Measurements from ENCODE around the gene GP1BB.

The GP1BB gene

DNA sequence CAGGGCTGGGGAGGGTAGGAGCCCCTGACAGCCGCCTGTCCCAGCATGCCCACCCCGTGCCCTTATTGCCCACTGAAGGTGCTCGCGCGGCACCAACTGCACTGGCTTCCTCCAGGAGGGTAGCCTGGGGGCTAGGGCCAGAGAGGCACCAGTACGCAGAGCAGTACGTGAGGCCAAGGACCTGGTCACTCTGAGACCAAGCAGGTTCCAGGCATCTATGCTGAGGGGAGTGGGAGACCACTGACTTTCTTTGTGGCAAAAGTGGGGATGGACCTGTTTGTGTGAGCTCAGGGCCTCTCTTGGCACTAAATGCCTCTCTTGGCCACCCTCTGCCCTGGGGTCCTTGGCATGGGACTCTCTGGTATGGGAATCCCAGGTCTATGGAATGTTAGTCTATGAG lies 10.8 kb downstream of the GP1BB start:
- no peaks in the 10 kb centered on the region for H3K36me3 ChIP-seq (ENCODE audit: control insufficient read depth, insufficient read depth, low read length)
- peaks cover 32% of the 10 kb centered on the region for H3K4me1 ChIP-seq (ENCODE audit: control insufficient read depth, insufficient read depth, low read length)
- no peak overlapping the region for H3K27ac ChIP-seq (ENCODE audit: insufficient read depth, low read depth, low read length, poor library complexity, severe bottlenecking)
- no peak overlapping the region for H3K4me3 ChIP-seq (ENCODE audit: insufficient read depth, low read depth, low read length)
- peaks cover 20% of the 10 kb centered on the region for H3K27me3 ChIP-seq (ENCODE audit: control insufficient read depth, insufficient read depth, low read length, poor library complexity, severe bottlenecking)
- WGBS, 2 experiments, result 95 to 97% methylated on average over 7 of the region's 7 CpGs
- H3K9me3 ChIP-seq (ENCODE audit: control insufficient read depth, low read length), result no peaks in the 10 kb centered on the region

DNA sequence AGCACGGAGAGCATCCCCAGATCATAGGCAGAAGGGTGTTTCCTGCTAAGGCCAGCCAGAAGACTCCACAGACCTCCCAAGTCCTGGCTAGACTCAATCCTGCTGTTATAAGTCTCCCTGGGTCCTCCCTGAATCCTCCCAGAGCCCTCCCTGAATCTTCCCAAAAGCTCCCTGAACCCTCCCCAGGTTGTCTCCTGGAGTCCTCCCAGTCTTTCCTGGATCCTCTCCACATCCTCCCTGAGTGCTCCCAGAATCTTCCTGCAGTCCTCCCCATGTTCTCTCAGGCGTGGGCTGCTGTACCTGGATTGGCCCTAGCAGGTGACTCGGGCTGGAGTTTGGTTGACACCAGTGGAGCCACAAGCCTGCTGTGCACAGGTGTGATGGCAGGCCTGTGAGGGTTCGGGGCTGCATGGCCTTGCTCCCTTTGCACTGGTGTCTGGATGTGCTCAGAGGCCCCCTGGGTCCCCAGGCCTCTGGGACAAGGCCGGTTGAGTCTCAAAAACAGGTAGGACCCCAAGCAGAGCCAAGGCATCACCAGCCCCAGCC lies 11.6 kb downstream of the GP1BB start:
- Histone ChIP-seq H3K27ac (ENCODE audit: insufficient read depth, low read depth, low read length, poor library complexity, severe bottlenecking) (no peak overlapping the region), H3K27me3 (ENCODE audit: control insufficient read depth, insufficient read depth, low read length, poor library complexity, severe bottlenecking) (peaks cover 12% of the 10 kb centered on the region), H3K4me3 (ENCODE audit: insufficient read depth, low read depth, low read length) (no peak overlapping the region), H3K36me3 (ENCODE audit: control insufficient read depth, insufficient read depth, low read length) (no peaks in the 10 kb centered on the region), H3K4me1 (ENCODE audit: control insufficient read depth, insufficient read depth, low read length) (peaks cover 36% of the 10 kb centered on the region), H3K9me3 (ENCODE audit: control insufficient read depth, low read length) (no peaks in the 10 kb centered on the region)
- 86 to 89% methylated on average over 5 of the region's 5 CpGs for WGBS, 2 experiments

DNA sequence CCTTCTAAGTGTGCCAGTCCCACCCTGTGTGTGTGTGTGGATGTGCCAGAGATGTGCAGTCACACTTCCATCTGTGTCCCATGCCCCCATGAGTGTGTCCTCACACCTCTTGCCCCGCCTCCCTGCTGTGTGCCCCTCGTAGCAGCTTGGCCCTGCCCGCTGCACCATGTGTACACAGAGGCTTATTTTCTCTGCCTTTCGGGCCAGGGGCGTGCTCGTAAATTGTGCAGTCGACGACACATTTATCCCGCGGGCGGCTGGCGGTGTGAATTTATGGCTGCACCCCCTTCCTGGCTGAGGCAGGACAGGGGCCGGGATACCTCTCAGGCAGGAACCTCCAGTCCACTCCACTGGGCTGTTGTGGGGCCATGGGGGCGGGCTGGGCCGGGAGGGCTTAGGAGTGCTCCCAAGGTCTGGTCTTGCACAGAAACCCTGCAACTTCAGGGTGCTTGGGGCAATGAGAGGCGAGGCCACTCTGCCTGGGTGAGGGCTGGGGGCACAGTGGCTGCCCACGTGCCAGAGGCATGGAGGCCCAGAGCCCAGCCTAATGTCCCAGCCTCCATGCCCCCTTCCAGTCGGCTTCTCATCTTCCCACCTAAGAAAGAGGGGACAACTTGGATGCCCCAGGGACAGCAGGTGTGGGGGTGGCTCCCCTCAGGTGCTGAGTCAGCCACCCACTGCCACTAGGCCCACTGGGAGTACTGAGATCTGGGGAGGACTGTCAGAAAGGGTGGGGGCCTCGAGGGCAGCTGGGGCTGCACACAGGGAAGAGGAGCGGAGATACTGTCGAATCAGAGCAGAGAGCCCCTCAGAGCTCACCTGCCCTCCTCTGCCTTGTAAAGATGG lies 12.5 kb downstream of the GP1BB start:
- Histone ChIP-seq H3K4me3 (ENCODE audit: insufficient read depth, low read depth, low read length) (no peak overlapping the region), H3K4me1 (ENCODE audit: control insufficient read depth, insufficient read depth, low read length) (peaks cover 34% of the 10 kb centered on the region), H3K36me3 (ENCODE audit: control insufficient read depth, insufficient read depth, low read length) (no peaks in the 10 kb centered on the region), H3K9me3 (ENCODE audit: control insufficient read depth, low read length) (no peaks in the 10 kb centered on the region), H3K27me3 (ENCODE audit: control insufficient read depth, insufficient read depth, low read length, poor library complexity, severe bottlenecking) (peaks cover 5% of the 10 kb centered on the region), H3K27ac (ENCODE audit: insufficient read depth, low read depth, low read length, poor library complexity, severe bottlenecking) (no peak overlapping the region)
- WGBS, 2 experiments, result 88 to 92% methylated on average over 21 of the region's 21 CpGs

DNA sequence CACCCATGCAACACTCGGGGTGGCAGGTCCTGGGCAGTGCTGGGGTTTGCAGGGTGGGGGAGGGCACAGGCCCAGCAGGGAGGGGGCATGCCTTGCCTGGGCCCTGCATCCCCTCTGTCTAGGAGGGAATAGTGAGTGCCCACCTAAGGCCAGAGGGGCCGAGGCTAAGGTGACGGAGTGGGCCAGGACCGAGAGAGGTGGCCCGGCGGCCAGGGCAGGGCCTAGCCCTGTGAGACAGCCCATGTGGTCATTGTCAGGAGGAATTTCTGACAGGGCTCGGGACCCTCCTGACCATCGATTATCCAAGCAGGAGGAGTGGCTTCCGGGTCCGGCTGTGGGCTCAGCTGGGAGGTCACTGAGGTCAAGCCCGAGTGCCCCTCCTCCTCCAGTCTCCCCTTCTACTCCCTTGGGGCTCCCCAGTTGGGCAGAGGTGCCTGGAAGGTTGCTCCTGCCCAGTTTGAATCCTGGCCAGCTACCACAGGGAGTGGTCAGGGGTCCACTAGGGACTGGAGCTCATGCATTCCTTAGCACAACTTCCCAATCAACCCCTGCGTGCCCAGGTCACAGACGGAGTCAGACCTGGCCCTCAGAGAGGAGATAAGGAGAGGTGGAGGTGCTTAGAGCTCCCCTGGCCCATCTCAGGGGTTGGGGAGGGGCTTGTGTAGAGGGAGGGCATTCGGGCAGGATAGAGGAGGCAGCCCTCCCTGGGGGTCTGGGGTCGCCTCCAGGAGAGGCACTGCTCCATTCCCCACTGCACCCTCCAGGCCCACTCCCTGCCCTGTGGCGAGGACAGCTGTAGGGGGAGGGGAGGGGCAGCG lies 14.7 kb downstream of the GP1BB start:
- H3K27me3 ChIP-seq (ENCODE audit: control insufficient read depth, insufficient read depth, low read length, poor library complexity, severe bottlenecking), result no peaks in the 10 kb centered on the region
- H3K36me3 ChIP-seq (ENCODE audit: control insufficient read depth, insufficient read depth, low read length), result no peaks in the 10 kb centered on the region
- H3K4me3 ChIP-seq (ENCODE audit: insufficient read depth, low read depth, low read length), result no peak overlapping the region
- WGBS, 2 experiments, result 75 to 79% methylated on average over 16 of the region's 17 CpGs
- H3K9me3 ChIP-seq (ENCODE audit: control insufficient read depth, low read length), result no peaks in the 10 kb centered on the region
- H3K4me1 ChIP-seq (ENCODE audit: control insufficient read depth, insufficient read depth, low read length), result peaks cover 32% of the 10 kb centered on the region
- no peak overlapping the region for H3K27ac ChIP-seq (ENCODE audit: insufficient read depth, low read depth, low read length, poor library complexity, severe bottlenecking)

DNA sequence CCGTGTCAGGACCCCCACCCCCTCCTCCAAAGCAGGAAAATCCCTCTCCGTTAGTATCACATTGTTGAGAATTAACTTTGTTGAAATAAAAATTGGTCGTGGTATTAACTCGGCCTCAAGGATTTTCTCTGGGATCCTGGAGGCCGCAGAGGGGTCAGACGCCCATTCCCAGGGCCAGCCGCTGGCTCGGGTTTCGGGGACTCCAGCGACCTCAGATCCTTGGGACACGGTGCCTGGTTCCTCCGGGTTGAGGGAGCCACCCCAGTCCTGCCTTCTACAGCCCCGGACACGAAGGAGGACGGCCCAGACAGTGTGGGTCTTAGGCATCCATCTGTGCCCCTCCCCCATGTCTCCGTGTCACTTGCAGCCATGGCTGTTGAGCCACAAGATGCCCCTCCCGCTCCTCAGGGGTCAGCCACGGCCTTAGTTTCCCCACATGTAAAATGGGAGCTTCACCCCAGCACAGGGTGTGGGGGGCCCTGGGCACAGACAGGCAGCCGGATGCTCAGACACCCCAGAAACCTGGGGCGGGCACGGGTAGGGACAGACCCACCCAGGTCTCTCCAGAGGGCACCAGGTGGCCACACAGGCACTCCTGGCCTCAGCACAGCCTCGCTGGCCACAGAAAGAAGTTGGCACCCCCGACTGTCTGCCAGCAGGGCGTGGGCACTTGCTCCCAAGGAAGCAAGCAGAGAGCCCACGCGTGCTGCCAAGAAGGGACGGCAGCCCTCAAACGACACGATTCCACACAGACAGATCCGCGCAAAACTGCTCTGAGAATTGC lies 15.5 kb downstream of the GP1BB start:
- WGBS, 2 experiments, result 81 to 83% methylated on average over 30 to 31 of the region's 31 CpGs
- peaks cover 32% of the 10 kb centered on the region for H3K4me1 ChIP-seq (ENCODE audit: control insufficient read depth, insufficient read depth, low read length)
- no peaks in the 10 kb centered on the region for H3K36me3 ChIP-seq (ENCODE audit: control insufficient read depth, insufficient read depth, low read length)
- H3K9me3 ChIP-seq (ENCODE audit: control insufficient read depth, low read length), result no peaks in the 10 kb centered on the region
- H3K27me3 ChIP-seq (ENCODE audit: control insufficient read depth, insufficient read depth, low read length, poor library complexity, severe bottlenecking), result no peaks in the 10 kb centered on the region
- H3K4me3 ChIP-seq (ENCODE audit: insufficient read depth, low read depth, low read length), result no peak overlapping the region
- H3K27ac ChIP-seq (ENCODE audit: insufficient read depth, low read depth, low read length, poor library complexity, severe bottlenecking), result no peak overlapping the region

DNA sequence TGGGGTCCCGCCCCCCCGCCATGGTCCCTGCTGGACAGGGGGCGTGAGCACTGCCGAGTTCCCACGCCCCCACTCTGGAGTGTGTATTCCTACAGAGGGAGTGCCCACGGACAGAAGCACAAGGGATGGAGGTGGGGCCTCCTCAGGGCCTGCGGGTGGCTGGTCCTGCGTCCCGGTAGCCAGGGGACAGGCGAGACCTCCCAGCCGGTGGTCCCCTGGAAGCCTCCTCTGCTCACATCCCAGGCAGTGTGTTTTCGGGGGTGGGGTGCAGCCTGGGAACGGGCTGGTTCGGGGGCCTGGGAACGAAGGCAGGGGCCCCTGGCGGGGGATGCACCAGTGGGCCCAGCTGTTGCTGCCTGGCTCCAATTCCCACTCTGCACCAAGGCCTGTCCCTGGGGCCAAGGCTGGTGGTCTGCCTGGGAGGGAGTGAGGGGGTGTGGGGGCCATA lies 16.1 kb downstream of the GP1BB start:
- H3K9me3 ChIP-seq (ENCODE audit: control insufficient read depth, low read length), result no peaks in the 10 kb centered on the region
- H3K4me3 ChIP-seq (ENCODE audit: insufficient read depth, low read depth, low read length), result no peak overlapping the region
- no peaks in the 10 kb centered on the region for H3K36me3 ChIP-seq (ENCODE audit: control insufficient read depth, insufficient read depth, low read length)
- no peak overlapping the region for H3K27ac ChIP-seq (ENCODE audit: insufficient read depth, low read depth, low read length, poor library complexity, severe bottlenecking)
- no peaks in the 10 kb centered on the region for H3K27me3 ChIP-seq (ENCODE audit: control insufficient read depth, insufficient read depth, low read length, poor library complexity, severe bottlenecking)
- H3K4me1 ChIP-seq (ENCODE audit: control insufficient read depth, insufficient read depth, low read length), result peaks cover 32% of the 10 kb centered on the region
- 84 to 85% methylated on average over 16 of the region's 16 CpGs for WGBS, 2 experiments

DNA sequence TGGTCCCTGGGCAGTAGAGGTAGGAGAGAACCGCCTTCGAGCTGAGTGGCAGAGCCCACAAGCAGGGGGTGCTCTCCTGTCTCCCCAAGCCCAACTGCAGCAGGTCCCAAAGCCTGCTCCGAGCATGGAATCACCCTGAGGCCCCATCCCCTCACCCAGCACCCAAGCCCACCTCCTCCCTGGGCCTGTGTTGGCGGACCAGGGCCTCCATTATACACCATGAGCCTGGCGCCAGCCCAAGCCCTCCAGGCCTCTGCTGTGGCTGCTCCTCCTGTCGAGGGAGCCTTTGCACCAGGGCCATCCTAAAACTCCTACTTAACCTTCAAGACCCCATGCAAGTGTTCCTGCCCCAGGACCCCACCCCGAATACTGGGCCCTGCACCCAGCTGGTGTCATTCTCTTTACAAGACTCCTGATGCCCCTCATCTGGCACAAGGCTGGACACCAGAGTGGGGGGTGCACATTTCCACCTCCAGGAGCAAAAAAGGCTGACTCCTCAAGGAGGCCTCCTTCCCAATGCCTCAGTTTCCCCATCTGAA lies 16.6 kb downstream of the GP1BB start:
- H3K4me3 ChIP-seq (ENCODE audit: insufficient read depth, low read depth, low read length), result no peak overlapping the region
- H3K27ac ChIP-seq (ENCODE audit: insufficient read depth, low read depth, low read length, poor library complexity, severe bottlenecking), result no peak overlapping the region
- H3K36me3 ChIP-seq (ENCODE audit: control insufficient read depth, insufficient read depth, low read length), result no peaks in the 10 kb centered on the region
- H3K4me1 ChIP-seq (ENCODE audit: control insufficient read depth, insufficient read depth, low read length), result peaks cover 32% of the 10 kb centered on the region
- H3K9me3 ChIP-seq (ENCODE audit: control insufficient read depth, low read length), result no peaks in the 10 kb centered on the region
- 93% methylated on average over 7 of the region's 7 CpGs for WGBS, 2 experiments
- no peaks in the 10 kb centered on the region for H3K27me3 ChIP-seq (ENCODE audit: control insufficient read depth, insufficient read depth, low read length, poor library complexity, severe bottlenecking)

DNA sequence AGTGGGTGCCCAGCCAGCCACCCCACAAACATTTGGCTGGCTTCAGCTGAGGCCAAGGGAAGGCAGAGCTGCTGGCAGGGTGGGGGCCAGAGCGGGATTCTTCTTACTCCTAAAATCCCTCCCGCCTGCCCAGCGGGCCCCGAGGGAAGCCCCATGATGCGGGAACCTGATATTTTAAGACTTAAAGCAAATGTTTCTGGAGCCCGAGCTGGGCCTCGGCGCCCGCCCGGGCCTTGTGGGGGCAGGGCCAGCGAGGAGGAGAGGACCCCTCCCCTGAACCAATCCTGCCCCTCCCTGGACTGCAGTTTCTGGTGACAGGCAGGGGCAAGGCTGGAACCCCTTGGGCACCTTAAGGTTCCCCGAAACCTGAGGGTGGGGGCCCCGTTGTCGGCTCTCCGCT lies 17.2 kb downstream of the GP1BB start:
- Histone ChIP-seq H3K27ac (ENCODE audit: insufficient read depth, low read depth, low read length, poor library complexity, severe bottlenecking) (no peak overlapping the region), H3K9me3 (ENCODE audit: control insufficient read depth, low read length) (no peaks in the 10 kb centered on the region), H3K4me1 (ENCODE audit: control insufficient read depth, insufficient read depth, low read length) (peaks cover 32% of the 10 kb centered on the region), H3K36me3 (ENCODE audit: control insufficient read depth, insufficient read depth, low read length) (no peaks in the 10 kb centered on the region), H3K4me3 (ENCODE audit: insufficient read depth, low read depth, low read length) (no peak overlapping the region), H3K27me3 (ENCODE audit: control insufficient read depth, insufficient read depth, low read length, poor library complexity, severe bottlenecking) (no peaks in the 10 kb centered on the region)
- 88 to 89% methylated on average over 15 of the region's 15 CpGs for WGBS, 2 experiments

DNA sequence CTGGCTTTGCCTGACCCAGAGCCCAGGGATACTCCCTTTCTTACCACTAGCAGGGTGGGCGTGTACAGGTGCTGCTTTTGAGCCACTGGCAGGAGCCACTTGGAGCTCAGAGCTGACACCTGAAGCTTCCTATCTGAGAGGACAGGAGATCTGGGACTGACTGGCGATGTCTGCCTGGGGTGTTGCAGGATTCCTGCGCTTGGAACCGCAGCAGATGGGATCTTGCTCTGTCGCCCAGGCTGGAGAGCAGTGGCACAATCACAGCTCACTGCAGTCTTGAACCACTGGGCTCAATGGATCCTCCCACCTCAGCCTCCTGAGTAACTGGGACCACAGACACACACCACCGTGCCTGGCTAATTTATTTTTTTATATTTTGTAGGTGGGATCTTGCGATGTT lies 17.7 kb downstream of the GP1BB start:
- H3K4me1 ChIP-seq (ENCODE audit: control insufficient read depth, insufficient read depth, low read length), result peaks cover 36% of the 10 kb centered on the region
- H3K4me3 ChIP-seq (ENCODE audit: insufficient read depth, low read depth, low read length), result no peak overlapping the region
- no peaks in the 10 kb centered on the region for H3K27me3 ChIP-seq (ENCODE audit: control insufficient read depth, insufficient read depth, low read length, poor library complexity, severe bottlenecking)
- no peaks in the 10 kb centered on the region for H3K36me3 ChIP-seq (ENCODE audit: control insufficient read depth, insufficient read depth, low read length)
- H3K9me3 ChIP-seq (ENCODE audit: control insufficient read depth, low read length), result no peaks in the 10 kb centered on the region
- 94% methylated on average over 7 of the region's 7 CpGs for WGBS, 2 experiments
- no peak overlapping the region for H3K27ac ChIP-seq (ENCODE audit: insufficient read depth, low read depth, low read length, poor library complexity, severe bottlenecking)
